ENCODE data around the gene IRF2BP2. TPM values are rescaled to one million over a fixed set of nuclear protein-coding genes. Genes with fewer than 3 reads are reported as not detected.

The IRF2BP2 gene
- total and polyA plus RNA-seq, 4 donors: 49.3 to 197 (median 110) TPM

GRCh38 chr1:234628089-234628488, 18.1 kb upstream of the IRF2BP2 start:
- H3K9me3 ChIP-seq (ENCODE audit: control insufficient read depth in 4 of 4, insufficient read depth in 3 of 4, low read length in 3 of 4): no peaks in the 10 kb centered on the region
- H3K4me1 ChIP-seq (ENCODE audit: control insufficient read depth in 5 of 5, insufficient read depth in 5 of 5, low read length in 5 of 5): peaks cover 0 to 20% (median 3%) of the 10 kb centered on the region in 5 donors
- H3K27ac ChIP-seq (ENCODE audit: low read depth in 1 of 2, low read length in 1 of 2): no peak overlapping the region
- ATAC-seq (ENCODE audit: insufficient read depth, low FRiP score) (no peak), DNase-seq (peak; percentile 45 to 79 (median 59))
- no peaks in the 10 kb centered on the region for H3K36me3 ChIP-seq (ENCODE audit: control insufficient read depth in 4 of 4, insufficient read depth in 4 of 4, low read length in 4 of 4)
- H3K4me3 ChIP-seq: no peak overlapping the region
- WGBS, 2 donors: 65 to 76% methylated on average over 5 of the region's 5 CpGs
- no peak overlapping the region for H3K9ac ChIP-seq (ENCODE audit: insufficient read depth in 1 of 2, low read length in 2 of 2)
- no peak for TF ChIP-seq CTCF (IDR thresholded peaks at IDR 0.05; ENCODE audit: control extremely low read depth, extremely low read depth)
- no peaks in the 10 kb centered on the region for H3K27me3 ChIP-seq (ENCODE audit: control insufficient read depth in 3 of 3, insufficient read depth in 3 of 3, low read length in 2 of 3)

- peaks cover 0 to 20% (median 3%) of the 10 kb centered on the region in 5 donors for H3K4me1 ChIP-seq (ENCODE audit: control insufficient read depth in 5 of 5, insufficient read depth in 5 of 5, low read length in 5 of 5)
- TF ChIP-seq CTCF (IDR thresholded peaks at IDR 0.05; ENCODE audit: control extremely low read depth, extremely low read depth): no peak
- H3K27me3 ChIP-seq (ENCODE audit: control insufficient read depth in 3 of 3, insufficient read depth in 3 of 3, low read length in 2 of 3): no peaks in the 10 kb centered on the region
- DNase-seq (no peak), ATAC-seq (ENCODE audit: insufficient read depth, low FRiP score) (no peak)
- H3K27ac ChIP-seq (ENCODE audit: low read depth in 1 of 2, low read length in 1 of 2): no peak overlapping the region
- WGBS, 2 donors: 85 to 89% methylated on average over 11 of the region's 11 CpGs
- H3K9ac ChIP-seq (ENCODE audit: insufficient read depth in 1 of 2, low read length in 2 of 2): no peak overlapping the region
- no peaks in the 10 kb centered on the region for H3K9me3 ChIP-seq (ENCODE audit: control insufficient read depth in 4 of 4, insufficient read depth in 3 of 4, low read length in 3 of 4)
- no peaks in the 10 kb centered on the region for H3K36me3 ChIP-seq (ENCODE audit: control insufficient read depth in 4 of 4, insufficient read depth in 4 of 4, low read length in 4 of 4)
- H3K4me3 ChIP-seq: no peak overlapping the region
Observed at GRCh38 chr1:234627009-234627950, 17.3 kb upstream of the IRF2BP2 start.

DNA sequence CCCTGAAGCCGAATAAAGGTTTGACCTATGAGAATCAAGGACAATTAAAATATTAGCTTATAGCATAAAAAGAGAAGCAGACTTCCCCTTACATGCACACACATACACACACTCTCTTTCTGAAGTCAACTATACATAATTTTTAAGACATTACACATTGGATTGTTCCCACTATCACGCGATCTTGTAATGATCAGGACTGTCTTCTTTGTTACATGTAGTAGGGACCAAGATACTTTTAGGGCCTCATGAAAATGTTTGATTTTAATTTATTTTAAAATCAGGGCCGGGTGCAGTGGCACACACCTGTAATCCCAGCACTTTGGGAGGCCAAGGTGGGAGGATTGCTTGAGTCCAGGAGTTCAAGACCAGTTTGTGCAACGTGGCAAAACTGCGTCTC, 16.4 kb upstream of the IRF2BP2 start:
- Histone ChIP-seq H3K27me3 (ENCODE audit: control insufficient read depth in 3 of 3, insufficient read depth in 3 of 3, low read length in 2 of 3) (no peaks in the 10 kb centered on the region), H3K4me3 (no peak overlapping the region), H3K4me1 (ENCODE audit: control insufficient read depth in 5 of 5, insufficient read depth in 5 of 5, low read length in 5 of 5) (peaks cover 0 to 20% (median 3%) of the 10 kb centered on the region in 5 donors), H3K27ac (ENCODE audit: low read depth in 1 of 2, low read length in 1 of 2) (no peak overlapping the region), H3K9ac (ENCODE audit: insufficient read depth in 1 of 2, low read length in 2 of 2) (no peak overlapping the region), H3K9me3 (ENCODE audit: control insufficient read depth in 4 of 4, insufficient read depth in 3 of 4, low read length in 3 of 4) (no peaks in the 10 kb centered on the region), H3K36me3 (ENCODE audit: control insufficient read depth in 4 of 4, insufficient read depth in 4 of 4, low read length in 4 of 4) (no peaks in the 10 kb centered on the region)
- DNase-seq (no peak), ATAC-seq (ENCODE audit: insufficient read depth, low FRiP score) (no peak)
- 99 to 100% methylated on average over 6 of the region's 6 CpGs for WGBS, 2 donors
- TF ChIP-seq CTCF (IDR thresholded peaks at IDR 0.05; ENCODE audit: control extremely low read depth, extremely low read depth): no peak
